GM19351 (cell line): ENCODE data around the gene MEP1B.
"Not testable (repeated sequence)": the region's sequence is repeated elsewhere in the genome, so short reads cannot be mapped to it uniquely, and the experiment has no call there.

Experiments used
- ATAC-seq: cut with Tn5 transposase; IDR thresholded peaks from one replicate; pipeline ENCODE4 v1.9.1; 2021; ENCODE audit warnings: mild to moderate bottlenecking, moderate library complexity; ENCODE audit not compliant: unreplicated experiment

The MEP1B gene

GRCh38 chr18:32208577-32208976 is 18.7 kb downstream of the MEP1B start:
- ATAC-seq, result no peak

GRCh38 chr18:32209685-32210445 is 20.0 kb downstream of the MEP1B start:
- no peak for ATAC-seq

GRCh38 chr18:32213693-32214092 is 23.9 kb downstream of the MEP1B start:
- ATAC-seq, result no peak

GRCh38 chr18:32216390-32216789 is 26.6 kb downstream of the MEP1B start:
- ATAC-seq, result no peak

GRCh38 chr18:32219431-32220018 is 29.7 kb downstream of the MEP1B start:
- ATAC-seq, result no peak

GRCh38 chr18:32233348-32233747 is 43.5 kb downstream of the MEP1B start:
- ATAC-seq, result not testable (repeated sequence)

GRCh38 chr18:32237049-32237448 is 47.2 kb downstream of the MEP1B start:
- no peak for ATAC-seq

GRCh38 chr18:32238635-32239268 is 48.9 kb downstream of the MEP1B start:
- no peak for ATAC-seq

- no peak for ATAC-seq
These were observed 52.6 kb downstream of the MEP1B start for GRCh38 chr18:32242395-32242794.

- ATAC-seq, result no peak
These were observed 53.5 kb downstream of the MEP1B start for GRCh38 chr18:32243358-32243757.

- no peak for ATAC-seq
These were observed 55.0 kb downstream of the MEP1B start for GRCh38 chr18:32244881-32245280.

- no peak for ATAC-seq
These were observed 59.5 kb downstream of the MEP1B start for GRCh38 chr18:32249147-32249929.

GRCh38 chr18:32251466-32251865 is 61.6 kb downstream of the MEP1B start:
- ATAC-seq, result no peak

- no peak for ATAC-seq
These were observed 62.5 kb downstream of the MEP1B start for GRCh38 chr18:32252141-32252860.

GRCh38 chr18:32255570-32255969 is 65.7 kb downstream of the MEP1B start:
- ATAC-seq, result no peak

- no peak for ATAC-seq
These were observed 67.4 kb downstream of the MEP1B start for GRCh38 chr18:32257084-32257785.

GRCh38 chr18:32258148-32258547 is 68.3 kb downstream of the MEP1B start:
- ATAC-seq, result no peak

GRCh38 chr18:32258558-32259204 is 68.8 kb downstream of the MEP1B start:
- peak; percentile 51 for ATAC-seq

GRCh38 chr18:32259553-32259952 is 69.7 kb downstream of the MEP1B start:
- no peak for ATAC-seq

- no peak for ATAC-seq
These were observed 71.2 kb downstream of the MEP1B start for GRCh38 chr18:32261003-32261402.
